GM23248 (cell line): ENCODE data around the gene SLC5A7.

Source experiments
- EZH2 ChIP-seq: fragments of 200-600 bp; sonication (generic); IDR thresholded peaks from 2 replicates; pipeline ENCODE4 v1.6.1; 2018; ENCODE audit warnings: antibody characterized with exemption, mild to moderate bottlenecking; ENCODE audit not compliant: insufficient read depth, poor library complexity, severe bottlenecking
- EZH2phosphoT487 ChIP-seq: fragments of 200-600 bp; sonication (generic); IDR thresholded peaks from 2 replicates; pipeline ENCODE4 v1.6.1; 2018; ENCODE audit warnings: antibody characterized with exemption, moderate library complexity, mild to moderate bottlenecking, low read depth; ENCODE audit not compliant: insufficient read depth

DNA sequence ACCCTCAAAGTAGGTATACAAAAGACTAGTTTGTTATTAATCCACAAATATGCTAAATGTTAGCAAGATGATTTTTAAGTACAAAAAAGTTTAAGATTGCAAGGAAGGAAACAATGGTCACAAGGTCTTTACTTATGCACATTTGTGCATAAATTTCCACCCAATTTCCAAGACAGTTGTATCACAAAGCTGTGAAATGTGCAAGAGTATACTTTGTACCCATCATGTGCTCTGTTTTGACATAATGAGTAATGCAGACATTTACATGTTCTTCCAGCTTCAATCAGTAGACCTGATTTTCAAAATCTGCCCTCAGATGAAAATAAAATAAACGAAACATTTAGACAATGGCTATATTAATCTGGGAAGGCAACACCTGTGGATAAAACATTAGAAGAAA, 27.0 kb downstream of the SLC5A7 start:
- TF ChIP-seq EZH2 (no peak), EZH2phosphoT487 (no peak)
